ENCODE measurements around the gene VWA3B.

DNA sequence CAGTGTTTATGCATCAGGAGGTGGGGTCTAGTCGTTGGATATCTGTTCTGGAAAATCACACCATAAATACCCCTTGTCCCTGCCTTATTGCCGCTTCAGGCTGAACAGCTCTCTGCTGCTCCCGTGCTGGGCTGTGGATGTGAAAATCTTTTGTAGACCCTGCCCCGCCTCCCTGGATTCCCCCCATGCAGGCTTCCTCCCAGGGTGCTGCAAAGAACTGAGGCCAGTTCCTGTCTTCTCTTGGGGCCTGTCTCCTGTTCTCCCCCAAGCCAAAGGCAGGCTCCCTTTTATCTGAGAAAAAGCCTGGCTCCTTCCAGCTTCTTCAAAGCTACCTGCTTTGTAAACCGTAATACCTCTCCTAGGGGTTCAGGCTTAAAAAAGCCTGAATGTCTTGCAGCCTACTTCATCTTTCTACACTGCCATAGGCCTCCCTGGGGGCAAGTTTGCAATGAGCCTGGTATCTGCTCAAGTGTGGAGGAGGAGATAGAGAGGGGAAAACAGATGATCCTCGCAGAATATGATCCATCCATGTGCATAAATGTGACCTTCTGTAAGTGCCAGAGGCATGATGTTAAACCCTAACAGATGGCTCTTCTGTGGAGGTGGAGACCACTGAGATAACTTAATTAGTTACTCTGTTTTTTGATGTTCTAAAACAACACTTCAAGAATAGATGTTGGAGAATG, 55.3 kb downstream of the VWA3B start:
- TF ChIP-seq, protein P1, sequence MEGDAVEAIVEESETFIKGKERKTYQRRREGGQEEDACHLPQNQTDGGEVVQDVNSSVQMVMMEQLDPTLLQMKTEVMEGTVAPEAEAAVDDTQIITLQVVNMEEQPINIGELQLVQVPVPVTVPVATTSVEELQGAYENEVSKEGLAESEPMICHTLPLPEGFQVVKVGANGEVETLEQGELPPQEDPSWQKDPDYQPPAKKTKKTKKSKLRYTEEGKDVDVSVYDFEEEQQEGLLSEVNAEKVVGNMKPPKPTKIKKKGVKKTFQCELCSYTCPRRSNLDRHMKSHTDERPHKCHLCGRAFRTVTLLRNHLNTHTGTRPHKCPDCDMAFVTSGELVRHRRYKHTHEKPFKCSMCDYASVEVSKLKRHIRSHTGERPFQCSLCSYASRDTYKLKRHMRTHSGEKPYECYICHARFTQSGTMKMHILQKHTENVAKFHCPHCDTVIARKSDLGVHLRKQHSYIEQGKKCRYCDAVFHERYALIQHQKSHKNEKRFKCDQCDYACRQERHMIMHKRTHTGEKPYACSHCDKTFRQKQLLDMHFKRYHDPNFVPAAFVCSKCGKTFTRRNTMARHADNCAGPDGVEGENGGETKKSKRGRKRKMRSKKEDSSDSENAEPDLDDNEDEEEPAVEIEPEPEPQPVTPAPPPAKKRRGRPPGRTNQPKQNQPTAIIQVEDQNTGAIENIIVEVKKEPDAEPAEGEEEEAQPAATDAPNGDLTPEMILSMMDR (IDR thresholded peaks at IDR 0.05; ENCODE audit: poor library complexity): no peak
- TF ChIP-seq EZH2 (IDR thresholded peaks at IDR 0.05; ENCODE audit: borderline replicate concordance): no peak
- no peak for TF ChIP-seq EZH2phosphoT487 (IDR thresholded peaks at IDR 0.05; ENCODE audit: low read depth, severe bottlenecking, unreplicated experiment)
